ENCODE measurements around the gene MATR3. TPM values are rescaled to one million over a fixed set of nuclear protein-coding genes. Genes with fewer than 3 reads are reported as not detected.

MATR3 gene
- total RNA-seq, 1 experiment from 2014 or later: 267 TPM

- Histone ChIP-seq H2BK120ac (ENCODE audit: low read depth, low read length, poor library complexity, severe bottlenecking) (no peak overlapping the region), H2BK20ac (ENCODE audit: low read depth, low read length, poor library complexity, severe bottlenecking) (no peak overlapping the region), H2BK5ac (ENCODE audit: insufficient read length, low read length) (no peak overlapping the region), H2AFZ (ENCODE audit: low read length) (no peak overlapping the region), H3T11ph (ENCODE audit: low read length) (no peak overlapping the region), H4K8ac (replicated peaks; ENCODE audit: insufficient read length, low read depth, low read length) (no peak overlapping the region), H4K5ac (ENCODE audit: insufficient read length, low read depth, low read length) (no peak overlapping the region), H3K56ac (ENCODE audit: insufficient read length, low read depth, low read length) (no peak overlapping the region), H4K91ac (ENCODE audit: insufficient read length, low read depth, low read length) (no peak overlapping the region), H3K9ac (ENCODE audit: extremely low read depth, insufficient read length, low read length) (no peak overlapping the region), H3K27ac (ENCODE audit: insufficient read length, low read depth, low read length) (no peak overlapping the region), H3K4me2 (ENCODE audit: insufficient read depth, insufficient read length, low read length) (no peak overlapping the region), H3K27me3 (ENCODE audit: insufficient read depth, low read length) (no peaks in the 10 kb centered on the region), H2BK12ac (ENCODE audit: insufficient read length, low read depth, low read length) (no peak overlapping the region), H3K14ac (ENCODE audit: insufficient read depth, low read length) (no peak overlapping the region), H3K4ac (ENCODE audit: low read depth, low read length) (no peak overlapping the region), H4K20me1 (ENCODE audit: control insufficient read depth, insufficient read depth, insufficient read length) (no peaks in the 10 kb centered on the region), H3K9me3 (ENCODE audit: control insufficient read depth, low read depth, low read length) (no peaks in the 10 kb centered on the region), H3K79me2 (ENCODE audit: insufficient read depth, low read length) (peaks cover 17% of the 10 kb centered on the region), H3K23me2 (ENCODE audit: insufficient read length, low read depth, low read length, poor library complexity, severe bottlenecking) (no peaks in the 10 kb centered on the region), H3K18ac (ENCODE audit: insufficient read length, low read depth, low read length) (no peak overlapping the region), H2BK15ac (ENCODE audit: low read depth, low read length) (no peak overlapping the region), H3K23ac (ENCODE audit: insufficient read length, low read depth, low read length) (no peak overlapping the region), H3K4me1 (ENCODE audit: insufficient read depth, low read length) (no peaks in the 10 kb centered on the region), H2AK5ac (ENCODE audit: insufficient read length, low read length) (no peak overlapping the region), H3K79me1 (ENCODE audit: insufficient read depth, low read depth, low read length, poor library complexity, severe bottlenecking) (no peaks in the 10 kb centered on the region)
- Mint-ChIP-seq H3K27me3 (ENCODE audit: low read depth) (no peaks in the 10 kb centered on the region; the same call in 1 of the 2 replicates), H3K4me3 (no peak overlapping the region), H3K4me1 (peaks cover 8 to 9% of the 10 kb centered on the region in 2 experiments), H3K27ac (peak overlapping the region in 1 of 3 experiments; percentile 77; a peak in 1 of 7 replicates), H3K36me3 (ENCODE audit: insufficient read depth in 1 of 3, low read depth in 3 of 3) (peaks cover 19 to 48% (median 36%) of the 10 kb centered on the region in 3 experiments), H3K9me3 (peaks cover 3% of the 10 kb centered on the region in 2 experiments; a peak in 1 of 5 replicates)
- no peak for DNase-seq
- no CpG with 5 or more reads among the region's 2 CpGs for WGBS (ENCODE audit: extremely low coverage, insufficient read length, low lambda C conversion rate)
- TF ChIP-seq, protein P1, sequence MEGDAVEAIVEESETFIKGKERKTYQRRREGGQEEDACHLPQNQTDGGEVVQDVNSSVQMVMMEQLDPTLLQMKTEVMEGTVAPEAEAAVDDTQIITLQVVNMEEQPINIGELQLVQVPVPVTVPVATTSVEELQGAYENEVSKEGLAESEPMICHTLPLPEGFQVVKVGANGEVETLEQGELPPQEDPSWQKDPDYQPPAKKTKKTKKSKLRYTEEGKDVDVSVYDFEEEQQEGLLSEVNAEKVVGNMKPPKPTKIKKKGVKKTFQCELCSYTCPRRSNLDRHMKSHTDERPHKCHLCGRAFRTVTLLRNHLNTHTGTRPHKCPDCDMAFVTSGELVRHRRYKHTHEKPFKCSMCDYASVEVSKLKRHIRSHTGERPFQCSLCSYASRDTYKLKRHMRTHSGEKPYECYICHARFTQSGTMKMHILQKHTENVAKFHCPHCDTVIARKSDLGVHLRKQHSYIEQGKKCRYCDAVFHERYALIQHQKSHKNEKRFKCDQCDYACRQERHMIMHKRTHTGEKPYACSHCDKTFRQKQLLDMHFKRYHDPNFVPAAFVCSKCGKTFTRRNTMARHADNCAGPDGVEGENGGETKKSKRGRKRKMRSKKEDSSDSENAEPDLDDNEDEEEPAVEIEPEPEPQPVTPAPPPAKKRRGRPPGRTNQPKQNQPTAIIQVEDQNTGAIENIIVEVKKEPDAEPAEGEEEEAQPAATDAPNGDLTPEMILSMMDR (conservative IDR thresholded peaks at IDR 0.05): no peak
Observed at GRCh38 chr5:139291051-139291450, 2.5 kb upstream of the MATR3 start.

Measured in H9 (cell line).